K562 (cell line): Measurements from ENCODE around the gene BCL10. TPM values are rescaled to one million over a fixed set of nuclear protein-coding genes. Genes with fewer than 3 reads are reported as not detected.

ENCODE experiments used
- ATAC-seq: fragments of 200-7000 bp; cut with Tn5 transposase; 3 replicates; pipeline ENCODE4 v1.9.1; 2020; ENCODE audit warnings: moderate library complexity
- BruUV-seq: library from RNA; stranded (reverse); fragments of 400-500 nt; replicated peaks from 2 replicates; lab custom pipeline; 2021; lab: Mats Ljungman, UMichigan
- CTCF ChIA-PET: fragments of 300-600 bp; formaldehyde crosslinking; extraction: SDS; loops from one replicate; lab custom pipeline; 2021; ENCODE audit warnings: low intra/inter-chr PET ratio; lab: Yijun Ruan, JAX
- POLR2A ChIA-PET: fragments of 300-600, 350-650 bp; sonication (Branson Sonifier 250); formaldehyde crosslinking; extraction: SDS; loops from one replicate; lab custom pipeline; 2021; ENCODE audit warnings: antibody characterized with exemption, inconsistent platforms; lab: Yijun Ruan, JAX
- DNase-seq, 4 experiments: peaks; one replicate each; pipeline versions ENCODE4 v3.0.0 to v3.0.0-alpha.2; 2011 to 2018; ENCODE audit warnings: low spot score in 3 of 4, mixed read lengths in 3 of 4; ENCODE audit errors: extremely low read depth in 1 of 4
- FAIRE-seq: peaks from 2 replicates; lab custom pipeline; 2011; peaks lifted over from hg19 to GRCh38; lab: Jason Lieb, UNC
- H2AFZ ChIP-seq: 2 replicates; pipeline ENCODE4 v1.6.0; 2011; ENCODE audit warnings: low read depth, low read length, control low read depth, inconsistent platforms
- H3K27ac ChIP-seq: fragments of 200-600 bp; 3 replicates; pipeline ENCODE4 v1.8.0; 2011; ENCODE audit warnings: low read depth, mild to moderate bottlenecking, control low read depth, inconsistent platforms, low read length, moderate library complexity, mixed read lengths; ENCODE audit errors: extremely low read depth
- H3K27me3 ChIP-seq, 2 experiments: fragments of 300-600 bp in 1 of 2; 2 replicates in 1 of 2; 3 replicates in 1 of 2; pipeline versions ENCODE4 v1.6.0 to v1.8.0; 2011; ENCODE audit warnings: inconsistent platforms in 2 of 2, low read length in 2 of 2, mild to moderate bottlenecking in 1 of 2, mixed read lengths in 1 of 2, moderate library complexity in 1 of 2; ENCODE audit not compliant: control insufficient read depth in 2 of 2, insufficient read depth in 2 of 2
- H3K36me3 ChIP-seq: fragments of 300-600 bp; 3 replicates; pipeline ENCODE4 v1.8.0; 2011; ENCODE audit warnings: mild to moderate bottlenecking, low read length, inconsistent platforms; ENCODE audit not compliant: control insufficient read depth, insufficient read depth
- H3K4me1 ChIP-seq, 2 experiments: fragments of 200-600 bp in 1 of 2; replicated peaks in 1 of 2; 2 replicates in 1 of 2; 3 replicates in 1 of 2; pipeline versions ENCODE4 v1.5.1 to v1.8.0; 2011; ENCODE audit warnings: inconsistent platforms in 2 of 2, low read length in 2 of 2, mild to moderate bottlenecking in 1 of 2, mixed read lengths in 1 of 2, moderate library complexity in 1 of 2; ENCODE audit not compliant: control insufficient read depth in 2 of 2, insufficient read depth in 2 of 2
- H3K4me2 ChIP-seq: 2 replicates; pipeline ENCODE4 v1.6.1; 2011; ENCODE audit warnings: low read length, control low read depth, inconsistent platforms, mixed read lengths; ENCODE audit not compliant: insufficient read depth
- H3K4me3 ChIP-seq: fragments of 200-600 bp; sonication (generic), shearing (Covaris generic); 2 replicates; pipeline ENCODE4 v1.5.1; 2016; ENCODE audit warnings: control low read depth, inconsistent platforms
- H3K79me2 ChIP-seq: fragments of 200-600 bp; 3 replicates; pipeline ENCODE4 v1.8.0; 2011; ENCODE audit warnings: low read length, inconsistent platforms; ENCODE audit not compliant: control insufficient read depth, insufficient read depth
- H3K9ac ChIP-seq, 2 experiments: 2 replicates each; pipeline versions ENCODE4 v1.6.0 to v1.6.1; 2011; ENCODE audit warnings: low read depth in 2 of 2, low read length in 2 of 2, control low read depth in 1 of 2, inconsistent platforms in 1 of 2, mild to moderate bottlenecking in 1 of 2, mixed read lengths in 1 of 2; ENCODE audit not compliant: insufficient read depth in 1 of 2
- H3K9me1 ChIP-seq: one replicate; pipeline ENCODE4 v1.6.0; 2011; ENCODE audit warnings: inconsistent platforms, mild to moderate bottlenecking, low read length, moderate library complexity; ENCODE audit not compliant: control insufficient read depth, insufficient read depth
- H3K9me3 ChIP-seq: replicated peaks from 2 replicates; pipeline ENCODE4 v1.5.1; 2011; ENCODE audit warnings: low read depth, low read length, inconsistent platforms; ENCODE audit not compliant: control insufficient read depth, insufficient read depth
- H4K20me1 ChIP-seq: replicated peaks from 2 replicates; pipeline ENCODE4 v1.6.1; 2011; ENCODE audit warnings: low read length, inconsistent platforms, mixed read lengths; ENCODE audit not compliant: control insufficient read depth, insufficient read depth
- ARNT ChIP-seq, 2 experiments: fragments of 450-650 bp; IDR thresholded peaks; 2 replicates each; pipeline ENCODE4 v1.6.1; 2016; ENCODE audit warnings: mild to moderate bottlenecking in 1 of 2
- EGR1 ChIP-seq: fragments of 450-650 bp; conservative IDR thresholded peaks from 2 replicates; pipeline ENCODE4 v1.6.1; 2017; ENCODE audit warnings: mild to moderate bottlenecking
- GATAD2B ChIP-seq: fragments of 450-650 bp; IDR thresholded peaks from 2 replicates; pipeline ENCODE4 v1.6.1; 2017; ENCODE audit warnings: mild to moderate bottlenecking, borderline replicate concordance
- LARP7 ChIP-seq: fragments of 450-650 bp; IDR thresholded peaks from 2 replicates; pipeline ENCODE4 v1.6.1; 2016
- NR4A1 ChIP-seq, 2 experiments: fragments of 250-450 bp in 1 of 2; fragments of 450-650 bp in 1 of 2; sonication (Bioruptor Pico) in 1 of 2; IDR thresholded peaks; 2 replicates each; pipeline versions ENCODE4 v1.4.0 to v1.6.1; 2016 to 2020; ENCODE audit warnings: mild to moderate bottlenecking in 2 of 2, missing compliant biosample characterization in 1 of 2, missing genetic modification characterization in 1 of 2, moderate library complexity in 1 of 2
- POLR2A ChIP-seq: fragments of 450-650 bp; conservative IDR thresholded peaks from 2 replicates; pipeline ENCODE4 v1.6.1; 2016
- RBM15 ChIP-seq: fragments of 200-400 bp; formaldehyde crosslinking; IDR thresholded peaks from 2 replicates; pipeline ENCODE4 v1.6.1; 2018; ENCODE audit warnings: mild to moderate bottlenecking, low read length, moderate library complexity; ENCODE audit not compliant: insufficient read depth
- SAFB ChIP-seq: fragments of 200-400 bp; formaldehyde crosslinking; IDR thresholded peaks from 2 replicates; pipeline ENCODE4 v1.6.1; 2017; ENCODE audit warnings: low read depth, low read length, borderline replicate concordance
- SLC30A9 ChIP-seq: fragments of 250-450 bp; sonication (Bioruptor Pico); IDR thresholded peaks from 2 replicates; pipeline ENCODE4 v1.8.0; 2022; ENCODE audit warnings: mild to moderate bottlenecking, moderate library complexity
- TBL1XR1 ChIP-seq, 2 experiments: IDR thresholded peaks; 2 replicates each; pipeline ENCODE4 v1.6.1; 2012; ENCODE audit warnings: improper control_type of control experiment in 2 of 2, low read length in 2 of 2, mild to moderate bottlenecking in 1 of 2
- XRCC4 ChIP-seq: IDR thresholded peaks from one replicate; pipeline ENCODE4 v1.6.1; 2011; ENCODE audit not compliant: insufficient read depth, insufficient read length; ENCODE audit errors: extremely low read depth
- ZKSCAN3 ChIP-seq: fragments of 250-450 bp; sonication (Bioruptor Pico); IDR thresholded peaks from 2 replicates; pipeline ENCODE4 v1.4.0; 2020
- ZNF695 ChIP-seq: fragments of 450-650 bp; formaldehyde crosslinking; IDR thresholded peaks from 2 replicates; pipeline ENCODE4 v1.4.0; 2020; ENCODE audit warnings: mild to moderate bottlenecking, moderate library complexity
- WGBS: fragments of 100-300 bp; shearing (Covaris generic); methylation state at CpG from one replicate; pipeline ENCODE4 v1.1.6; 2016; ENCODE audit warnings: low coverage, mixed read lengths; ENCODE audit not compliant: insufficient coverage; ENCODE audit errors: missing lambda C conversion rate; 5-methylcytosine and 5-hydroxymethylcytosine counted together
- in situ Hi-C: fragments of 300-500 bp; cut with MboI; formaldehyde crosslinking; loops from 4 replicates; pipeline ENCODE4 v1.15.0; 2018; ENCODE audit warnings: inconsistent platforms, mixed read lengths
- intact Hi-C: fragments of 100-400 bp; cut with micrococcal nuclease; formaldehyde crosslinking; loops from 2 replicates; pipeline ENCODE4 v1.14.2; 2022
- polyA plus RNA-seq, 8 experiments: library from polyadenylated mRNA; depleted of rRNA in 4 of 8; stranded (reverse) in 5 of 8; unstranded in 3 of 8; fragments of >200 nt; fragmentation: Nextera tagmentation in 2 of 8; fragmentation: Illumina TruSeq in 1 of 8; extraction: Ambion mirVana in 2 of 8; extraction: Trizol in 1 of 8; gene quantifications; 2 replicates each; pipeline versions ENCODE4 v1.2.1 to v1.2.3, GENCODE V29; 2011 to 2014; ENCODE audit warnings: inconsistent platforms in 1 of 8, missing spikeins in 1 of 8
- total RNA-seq, 7 experiments: library from RNA; depleted of rRNA in 6 of 7; stranded (reverse); fragments of >200 nt in 6 of 7; fragmentation: Illumina TruSeq in 2 of 7; extraction: Trizol in 2 of 7; gene quantifications; 2 replicates each; pipeline versions ENCODE4 v1.2.1 to v1.2.3, GENCODE V29; 2011 to 2021; ENCODE audit warnings: low replicate concordance in 1 of 7
- TF ChIP-seq, protein P1 (sequence below): fragments of 450-650 bp; IDR thresholded peaks from 2 replicates; pipeline ENCODE4 v1.6.1; 2016; ENCODE audit warnings: mild to moderate bottlenecking
- TF ChIP-seq, protein P2 (sequence below): sonication (generic); formaldehyde crosslinking; IDR thresholded peaks from 2 replicates; pipeline ENCODE4 v1.5.0; 2020; ENCODE audit warnings: missing genetic modification reagents
- TF ChIP-seq, protein P3 (sequence below): fragments of 450-650 bp; IDR thresholded peaks from 2 replicates; pipeline ENCODE4 v1.6.1; 2017; ENCODE audit warnings: antibody characterized with exemption
- TF ChIP-seq, protein P4 (sequence below): fragments of 450-650 bp; IDR thresholded peaks from 2 replicates; pipeline ENCODE4 v1.6.1; 2017; ENCODE audit warnings: mild to moderate bottlenecking, moderate library complexity

The BCL10 gene
- total and polyA plus RNA-seq, 9 of the 15 experiments (the other 6 are each of a cell fraction or from before 2014, with no cell fraction given), result 8.0 to 19.4 (median 12.3) TPM

DNA sequence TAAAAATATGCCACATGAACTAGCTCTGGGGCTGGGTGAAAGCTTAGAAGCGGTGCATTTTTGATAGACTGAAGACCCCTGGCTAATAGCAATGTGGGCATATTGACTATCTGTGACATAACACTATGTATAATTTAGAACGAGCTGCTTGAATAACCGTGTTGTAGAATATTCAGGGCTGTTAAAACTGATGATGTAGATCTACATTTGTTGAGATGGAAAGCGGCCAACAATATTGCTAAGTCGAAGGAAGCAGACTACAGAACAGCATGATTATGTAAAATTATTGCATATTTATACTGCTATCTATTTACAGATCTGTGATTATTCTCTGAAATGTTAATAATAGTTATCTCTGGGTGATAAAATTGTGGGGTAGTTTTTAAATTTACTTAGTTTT, 41.1 kb upstream of the BCL10 start:
- Histone ChIP-seq H3K27me3 (peaks cover 5 to 7% of the 10 kb centered on the region in 2 experiments; a peak in 2 of 5 replicates), H3K4me3 (no peak overlapping the region), H3K79me2 (no peaks in the 10 kb centered on the region), H3K9me3 (no peaks in the 10 kb centered on the region), H2AFZ (no peak overlapping the region), H3K36me3 (no peaks in the 10 kb centered on the region), H4K20me1 (no peaks in the 10 kb centered on the region), H3K27ac (no peak overlapping the region), H3K4me1 (no peaks in the 10 kb centered on the region), H3K9ac (no peak overlapping the region), H3K4me2 (no peak overlapping the region), H3K9me1 (no peaks in the 10 kb centered on the region)
- ATAC-seq (no peak), FAIRE-seq (no peak), DNase-seq (no peak)
- BruUV-seq, result no TSS peak
- WGBS, result 3% methylated on average over 5 of the region's 5 CpGs
- in situ Hi-C loops, result no loop called here
- intact Hi-C loops, result no loop called here
- CTCF ChIA-PET, result no interaction called here
- TF ChIP-seq EGR1 (no peak), POLR2A (no peak), XRCC4 (no peak), ZKSCAN3 (CRISPR knock-in tag) (no peak), ZNF695 (CRISPR knock-in tag) (no peak), TBL1XR1 (IDR thresholded peaks at IDR 0.05; ENCODE audit: low read length in 2 of 2) (no peak), NR4A1 (CRISPR knock-in tag; IDR thresholded peaks at IDR 0.05) (no peak), NR4A1 (tag; IDR thresholded peaks at IDR 0.05) (no peak), LARP7 (no peak), SLC30A9 (CRISPR knock-in tag) (no peak), ARNT (IDR thresholded peaks at IDR 0.05) (no peak), GATAD2B (no peak), SAFB (no peak), RBM15 (no peak)
- TF ChIP-seq, protein P1, sequence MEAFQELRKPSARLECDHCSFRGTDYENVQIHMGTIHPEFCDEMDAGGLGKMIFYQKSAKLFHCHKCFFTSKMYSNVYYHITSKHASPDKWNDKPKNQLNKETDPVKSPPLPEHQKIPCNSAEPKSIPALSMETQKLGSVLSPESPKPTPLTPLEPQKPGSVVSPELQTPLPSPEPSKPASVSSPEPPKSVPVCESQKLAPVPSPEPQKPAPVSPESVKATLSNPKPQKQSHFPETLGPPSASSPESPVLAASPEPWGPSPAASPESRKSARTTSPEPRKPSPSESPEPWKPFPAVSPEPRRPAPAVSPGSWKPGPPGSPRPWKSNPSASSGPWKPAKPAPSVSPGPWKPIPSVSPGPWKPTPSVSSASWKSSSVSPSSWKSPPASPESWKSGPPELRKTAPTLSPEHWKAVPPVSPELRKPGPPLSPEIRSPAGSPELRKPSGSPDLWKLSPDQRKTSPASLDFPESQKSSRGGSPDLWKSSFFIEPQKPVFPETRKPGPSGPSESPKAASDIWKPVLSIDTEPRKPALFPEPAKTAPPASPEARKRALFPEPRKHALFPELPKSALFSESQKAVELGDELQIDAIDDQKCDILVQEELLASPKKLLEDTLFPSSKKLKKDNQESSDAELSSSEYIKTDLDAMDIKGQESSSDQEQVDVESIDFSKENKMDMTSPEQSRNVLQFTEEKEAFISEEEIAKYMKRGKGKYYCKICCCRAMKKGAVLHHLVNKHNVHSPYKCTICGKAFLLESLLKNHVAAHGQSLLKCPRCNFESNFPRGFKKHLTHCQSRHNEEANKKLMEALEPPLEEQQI, result no peak
- TF ChIP-seq, protein P2, sequence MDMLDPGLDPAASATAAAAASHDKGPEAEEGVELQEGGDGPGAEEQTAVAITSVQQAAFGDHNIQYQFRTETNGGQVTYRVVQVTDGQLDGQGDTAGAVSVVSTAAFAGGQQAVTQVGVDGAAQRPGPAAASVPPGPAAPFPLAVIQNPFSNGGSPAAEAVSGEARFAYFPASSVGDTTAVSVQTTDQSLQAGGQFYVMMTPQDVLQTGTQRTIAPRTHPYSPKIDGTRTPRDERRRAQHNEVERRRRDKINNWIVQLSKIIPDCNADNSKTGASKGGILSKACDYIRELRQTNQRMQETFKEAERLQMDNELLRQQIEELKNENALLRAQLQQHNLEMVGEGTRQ, result no peak
- TF ChIP-seq, protein P3, sequence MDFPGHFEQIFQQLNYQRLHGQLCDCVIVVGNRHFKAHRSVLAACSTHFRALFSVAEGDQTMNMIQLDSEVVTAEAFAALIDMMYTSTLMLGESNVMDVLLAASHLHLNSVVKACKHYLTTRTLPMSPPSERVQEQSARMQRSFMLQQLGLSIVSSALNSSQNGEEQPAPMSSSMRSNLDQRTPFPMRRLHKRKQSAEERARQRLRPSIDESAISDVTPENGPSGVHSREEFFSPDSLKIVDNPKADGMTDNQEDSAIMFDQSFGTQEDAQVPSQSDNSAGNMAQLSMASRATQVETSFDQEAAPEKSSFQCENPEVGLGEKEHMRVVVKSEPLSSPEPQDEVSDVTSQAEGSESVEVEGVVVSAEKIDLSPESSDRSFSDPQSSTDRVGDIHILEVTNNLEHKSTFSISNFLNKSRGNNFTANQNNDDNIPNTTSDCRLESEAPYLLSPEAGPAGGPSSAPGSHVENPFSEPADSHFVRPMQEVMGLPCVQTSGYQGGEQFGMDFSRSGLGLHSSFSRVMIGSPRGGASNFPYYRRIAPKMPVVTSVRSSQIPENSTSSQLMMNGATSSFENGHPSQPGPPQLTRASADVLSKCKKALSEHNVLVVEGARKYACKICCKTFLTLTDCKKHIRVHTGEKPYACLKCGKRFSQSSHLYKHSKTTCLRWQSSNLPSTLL, result no peak
- TF ChIP-seq, protein P4, sequence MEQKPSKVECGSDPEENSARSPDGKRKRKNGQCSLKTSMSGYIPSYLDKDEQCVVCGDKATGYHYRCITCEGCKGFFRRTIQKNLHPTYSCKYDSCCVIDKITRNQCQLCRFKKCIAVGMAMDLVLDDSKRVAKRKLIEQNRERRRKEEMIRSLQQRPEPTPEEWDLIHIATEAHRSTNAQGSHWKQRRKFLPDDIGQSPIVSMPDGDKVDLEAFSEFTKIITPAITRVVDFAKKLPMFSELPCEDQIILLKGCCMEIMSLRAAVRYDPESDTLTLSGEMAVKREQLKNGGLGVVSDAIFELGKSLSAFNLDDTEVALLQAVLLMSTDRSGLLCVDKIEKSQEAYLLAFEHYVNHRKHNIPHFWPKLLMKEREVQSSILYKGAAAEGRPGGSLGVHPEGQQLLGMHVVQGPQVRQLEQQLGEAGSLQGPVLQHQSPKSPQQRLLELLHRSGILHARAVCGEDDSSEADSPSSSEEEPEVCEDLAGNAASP, result no peak
- POLR2A ChIA-PET, result no interaction called here
